Neural cell (in vitro differentiated cells): ENCODE data around the gene KCNIP4. TPM values are rescaled to one million over a fixed set of nuclear protein-coding genes. Genes with fewer than 3 reads are reported as not detected.

ENCODE experiments used
- H2AFZ ChIP-seq: fragments of 200-600, 300-800 bp; sonication (generic), shearing (Covaris generic); 2 replicates; pipeline ENCODE4 v1.6.0; 2014; ENCODE audit warnings: low read depth, mild to moderate bottlenecking, antibody characterized with exemption, low read length, moderate library complexity
- H3F3A ChIP-seq: fragments of 200-600 bp; shearing (Covaris generic); 2 replicates; pipeline ENCODE4 v1.6.1; 2016; ENCODE audit warnings: mild to moderate bottlenecking, moderate library complexity, mixed read lengths, antibody characterized with exemption, low read length; ENCODE audit not compliant: insufficient read depth, poor library complexity, severe bottlenecking
- H3K27ac ChIP-seq: fragments of 200-600, 300-800 bp; sonication (generic), shearing (Covaris generic); 2 replicates; pipeline ENCODE4 v1.5.1; 2014; ENCODE audit warnings: mild to moderate bottlenecking, low read length, moderate library complexity
- H3K27me3 ChIP-seq: fragments of 300-800, 200-600 bp; sonication (generic), shearing (Covaris generic); 2 replicates; pipeline ENCODE4 v1.6.0; 2014; ENCODE audit warnings: mild to moderate bottlenecking, low read depth, low read length, moderate library complexity; ENCODE audit not compliant: insufficient read depth
- H3K36me3 ChIP-seq: fragments of 300-800, 200-600 bp; sonication (generic), shearing (Covaris generic); 2 replicates; pipeline ENCODE4 v1.5.1; 2014; ENCODE audit warnings: mild to moderate bottlenecking, antibody characterized with exemption, low read length, moderate library complexity; ENCODE audit not compliant: insufficient read depth
- H3K4me2 ChIP-seq: fragments of 300-800, 200-600 bp; sonication (generic), shearing (Covaris generic); 2 replicates; pipeline ENCODE4 v1.6.0; 2014; ENCODE audit warnings: mild to moderate bottlenecking, low read length
- H3K4me3 ChIP-seq: fragments of 300-800, 200-600 bp; sonication (generic), shearing (Covaris generic); 2 replicates; pipeline ENCODE4 v1.5.1; 2014; ENCODE audit warnings: mild to moderate bottlenecking, low read length, moderate library complexity
- H3K79me2 ChIP-seq: fragments of 200-600 bp; shearing (Covaris generic); replicated peaks from 2 replicates; pipeline ENCODE4 v1.6.0; 2014; ENCODE audit warnings: mild to moderate bottlenecking, low read length, moderate library complexity; ENCODE audit not compliant: insufficient read depth
- H3K9ac ChIP-seq: fragments of 300-800, 200-600 bp; sonication (generic), shearing (Covaris generic); 2 replicates; pipeline ENCODE4 v1.6.1; 2016; ENCODE audit warnings: mild to moderate bottlenecking, low read length, mixed read lengths
- H3K9me2 ChIP-seq: fragments of 200-600 bp; shearing (Covaris generic); 2 replicates; pipeline ENCODE4 v1.6.1; 2016; ENCODE audit warnings: mild to moderate bottlenecking, low read length, mixed read lengths; ENCODE audit not compliant: insufficient read depth
- H3K9me3 ChIP-seq: fragments of 200-600, 300-800 bp; sonication (generic), shearing (Covaris generic); 2 replicates; pipeline ENCODE4 v1.6.1; 2016; ENCODE audit warnings: mild to moderate bottlenecking, mixed run types, low read length, moderate library complexity, mixed read lengths
- H4K20me1 ChIP-seq: fragments of 200-600 bp; shearing (Covaris generic); 2 replicates; pipeline ENCODE4 v1.6.1; 2016; ENCODE audit warnings: mild to moderate bottlenecking, mixed run types; ENCODE audit not compliant: insufficient read depth
- EP300 ChIP-seq: fragments of 450-650 bp; conservative IDR thresholded peaks from 2 replicates; pipeline ENCODE4 v1.6.1; 2014; ENCODE audit warnings: antibody characterized with exemption, mild to moderate bottlenecking, moderate library complexity; ENCODE audit not compliant: poor library complexity, severe bottlenecking
- EZH2 ChIP-seq: fragments of 200-600, 300-800 bp; shearing (Covaris generic), sonication (generic); IDR thresholded peaks from 2 replicates; pipeline ENCODE4 v1.6.1; 2014; ENCODE audit warnings: antibody characterized with exemption, low read length, borderline replicate concordance, mild to moderate bottlenecking; ENCODE audit not compliant: insufficient read depth, poor library complexity, severe bottlenecking
- MXI1 ChIP-seq: fragments of 450-650 bp; conservative IDR thresholded peaks from 2 replicates; pipeline ENCODE4 v1.6.1; 2014; ENCODE audit warnings: antibody characterized with exemption, mild to moderate bottlenecking; ENCODE audit not compliant: poor library complexity, severe bottlenecking
- POLR2AphosphoS5 ChIP-seq: IDR thresholded peaks from 2 replicates; pipeline ENCODE4 v1.6.1; 2012
- RAD21 ChIP-seq: fragments of 450-650 bp; conservative IDR thresholded peaks from 2 replicates; pipeline ENCODE4 v1.6.1; 2014; ENCODE audit warnings: antibody characterized with exemption, mild to moderate bottlenecking, moderate library complexity
- SMC3 ChIP-seq: fragments of 450-650 bp; conservative IDR thresholded peaks from 2 replicates; pipeline ENCODE4 v1.6.1; 2014; ENCODE audit warnings: antibody characterized with exemption, mild to moderate bottlenecking, moderate library complexity; ENCODE audit not compliant: poor library complexity
- TAF1 ChIP-seq: IDR thresholded peaks from 2 replicates; pipeline ENCODE4 v1.6.1; 2012; ENCODE audit warnings: low read depth
- polyA plus RNA-seq: library from polyadenylated mRNA; depleted of rRNA; stranded (reverse); fragments of >200 nt; gene quantifications from 2 replicates; pipeline ENCODE4 v1.2.3, GENCODE V29; 2014
- TF ChIP-seq, protein P1 (sequence below): IDR thresholded peaks from 2 replicates; pipeline ENCODE4 v1.6.1; 2012; ENCODE audit warnings: borderline replicate concordance
- TF ChIP-seq, protein P2 (sequence below): fragments of 450-650 bp; IDR thresholded peaks from 2 replicates; pipeline ENCODE4 v1.5.1; 2014; ENCODE audit warnings: antibody characterized with exemption, mild to moderate bottlenecking, moderate library complexity; ENCODE audit not compliant: poor library complexity, severe bottlenecking

The KCNIP4 gene
- polyA plus RNA-seq, 1 donor from 2014 or later = 22.8 TPM

- H2AFZ ChIP-seq = no peak overlapping the region
- H3K27me3 ChIP-seq = no peaks in the 10 kb centered on the region
- TF ChIP-seq POLR2AphosphoS5 (no peak), RAD21 (no peak), EZH2 (no peak), EP300 (no peak), MXI1 (no peak), TAF1 (no peak), SMC3 (no peak)
- TF ChIP-seq, protein P1, sequence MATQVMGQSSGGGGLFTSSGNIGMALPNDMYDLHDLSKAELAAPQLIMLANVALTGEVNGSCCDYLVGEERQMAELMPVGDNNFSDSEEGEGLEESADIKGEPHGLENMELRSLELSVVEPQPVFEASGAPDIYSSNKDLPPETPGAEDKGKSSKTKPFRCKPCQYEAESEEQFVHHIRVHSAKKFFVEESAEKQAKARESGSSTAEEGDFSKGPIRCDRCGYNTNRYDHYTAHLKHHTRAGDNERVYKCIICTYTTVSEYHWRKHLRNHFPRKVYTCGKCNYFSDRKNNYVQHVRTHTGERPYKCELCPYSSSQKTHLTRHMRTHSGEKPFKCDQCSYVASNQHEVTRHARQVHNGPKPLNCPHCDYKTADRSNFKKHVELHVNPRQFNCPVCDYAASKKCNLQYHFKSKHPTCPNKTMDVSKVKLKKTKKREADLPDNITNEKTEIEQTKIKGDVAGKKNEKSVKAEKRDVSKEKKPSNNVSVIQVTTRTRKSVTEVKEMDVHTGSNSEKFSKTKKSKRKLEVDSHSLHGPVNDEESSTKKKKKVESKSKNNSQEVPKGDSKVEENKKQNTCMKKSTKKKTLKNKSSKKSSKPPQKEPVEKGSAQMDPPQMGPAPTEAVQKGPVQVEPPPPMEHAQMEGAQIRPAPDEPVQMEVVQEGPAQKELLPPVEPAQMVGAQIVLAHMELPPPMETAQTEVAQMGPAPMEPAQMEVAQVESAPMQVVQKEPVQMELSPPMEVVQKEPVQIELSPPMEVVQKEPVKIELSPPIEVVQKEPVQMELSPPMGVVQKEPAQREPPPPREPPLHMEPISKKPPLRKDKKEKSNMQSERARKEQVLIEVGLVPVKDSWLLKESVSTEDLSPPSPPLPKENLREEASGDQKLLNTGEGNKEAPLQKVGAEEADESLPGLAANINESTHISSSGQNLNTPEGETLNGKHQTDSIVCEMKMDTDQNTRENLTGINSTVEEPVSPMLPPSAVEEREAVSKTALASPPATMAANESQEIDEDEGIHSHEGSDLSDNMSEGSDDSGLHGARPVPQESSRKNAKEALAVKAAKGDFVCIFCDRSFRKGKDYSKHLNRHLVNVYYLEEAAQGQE = no peak
- TF ChIP-seq, protein P2, sequence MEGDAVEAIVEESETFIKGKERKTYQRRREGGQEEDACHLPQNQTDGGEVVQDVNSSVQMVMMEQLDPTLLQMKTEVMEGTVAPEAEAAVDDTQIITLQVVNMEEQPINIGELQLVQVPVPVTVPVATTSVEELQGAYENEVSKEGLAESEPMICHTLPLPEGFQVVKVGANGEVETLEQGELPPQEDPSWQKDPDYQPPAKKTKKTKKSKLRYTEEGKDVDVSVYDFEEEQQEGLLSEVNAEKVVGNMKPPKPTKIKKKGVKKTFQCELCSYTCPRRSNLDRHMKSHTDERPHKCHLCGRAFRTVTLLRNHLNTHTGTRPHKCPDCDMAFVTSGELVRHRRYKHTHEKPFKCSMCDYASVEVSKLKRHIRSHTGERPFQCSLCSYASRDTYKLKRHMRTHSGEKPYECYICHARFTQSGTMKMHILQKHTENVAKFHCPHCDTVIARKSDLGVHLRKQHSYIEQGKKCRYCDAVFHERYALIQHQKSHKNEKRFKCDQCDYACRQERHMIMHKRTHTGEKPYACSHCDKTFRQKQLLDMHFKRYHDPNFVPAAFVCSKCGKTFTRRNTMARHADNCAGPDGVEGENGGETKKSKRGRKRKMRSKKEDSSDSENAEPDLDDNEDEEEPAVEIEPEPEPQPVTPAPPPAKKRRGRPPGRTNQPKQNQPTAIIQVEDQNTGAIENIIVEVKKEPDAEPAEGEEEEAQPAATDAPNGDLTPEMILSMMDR = no peak
- no peaks in the 10 kb centered on the region for H3K79me2 ChIP-seq
- H3K9ac ChIP-seq = no peak overlapping the region
- no peak overlapping the region for H3K27ac ChIP-seq
- no peaks in the 10 kb centered on the region for H4K20me1 ChIP-seq
- no peaks in the 10 kb centered on the region for H3K36me3 ChIP-seq
- H3K4me3 ChIP-seq = no peak overlapping the region
- no peaks in the 10 kb centered on the region for H3K9me2 ChIP-seq
- no peaks in the 10 kb centered on the region for H3F3A ChIP-seq
- no peaks in the 10 kb centered on the region for H3K9me3 ChIP-seq
- no peak overlapping the region for H3K4me2 ChIP-seq
Measured at GRCh38 chr4:21184788-21185187, 763.8 kb downstream of the KCNIP4 start.

DNA sequence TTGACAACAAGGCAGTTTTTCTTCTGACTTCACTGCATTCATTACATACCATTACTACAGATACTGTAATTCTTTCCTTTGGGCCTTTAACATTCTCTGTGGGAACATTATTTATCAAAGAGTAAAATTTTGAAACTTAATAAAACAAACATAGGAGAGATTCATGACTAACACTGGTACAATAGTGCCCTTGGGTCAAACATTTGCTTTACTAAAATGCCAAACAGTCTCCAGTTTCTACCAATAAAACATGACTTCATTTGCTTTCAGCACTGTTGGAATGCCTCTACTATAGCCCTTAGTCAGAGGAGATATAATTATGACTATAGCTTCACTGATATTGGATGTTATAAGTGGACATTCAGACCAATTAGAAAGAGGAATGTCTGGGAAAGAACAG is 766.9 kb downstream of the KCNIP4 start:
- no peaks in the 10 kb centered on the region for H3K27me3 ChIP-seq
- no peaks in the 10 kb centered on the region for H3F3A ChIP-seq
- H3K4me2 ChIP-seq = no peak overlapping the region
- no peaks in the 10 kb centered on the region for H4K20me1 ChIP-seq
- H3K9me3 ChIP-seq = no peaks in the 10 kb centered on the region
- no peak overlapping the region for H2AFZ ChIP-seq
- H3K36me3 ChIP-seq = no peaks in the 10 kb centered on the region
- no peak overlapping the region for H3K9ac ChIP-seq
- H3K79me2 ChIP-seq = no peaks in the 10 kb centered on the region
- H3K9me2 ChIP-seq = no peaks in the 10 kb centered on the region
- TF ChIP-seq, protein P2 = no peak
- TF ChIP-seq RAD21 (no peak), POLR2AphosphoS5 (no peak), EP300 (no peak), SMC3 (no peak), MXI1 (no peak), TAF1 (no peak), EZH2 (no peak)
- TF ChIP-seq, protein P1 = no peak
- no peak overlapping the region for H3K27ac ChIP-seq
- no peak overlapping the region for H3K4me3 ChIP-seq
